ENCODE results near the gene DNAJB2.

Gene DNAJB2

GRCh38 chr2:219272356-219272755, 6.8 kb upstream of the DNAJB2 start:
- Histone ChIP-seq H3K36me3 (ENCODE audit: insufficient read depth, low read length) (no peaks in the 10 kb centered on the region), H4K20me1 (ENCODE audit: insufficient read depth, low read length, poor library complexity, severe bottlenecking) (no peaks in the 10 kb centered on the region), H3F3A (ENCODE audit: low read depth) (no peaks in the 10 kb centered on the region), H3K4me3 (ENCODE audit: low read length, poor library complexity, severe bottlenecking) (no peak overlapping the region), H2AFZ (ENCODE audit: low read length) (no peak overlapping the region), H3K9me3 (ENCODE audit: insufficient read depth, low read depth, low read length) (no peaks in the 10 kb centered on the region), H3K9ac (ENCODE audit: low read depth, low read length, poor library complexity, severe bottlenecking) (no peak overlapping the region), H3K27me3 (ENCODE audit: insufficient read depth, low read length, poor library complexity, severe bottlenecking) (no peaks in the 10 kb centered on the region), H3K79me2 (ENCODE audit: insufficient read depth, low read length) (no peaks in the 10 kb centered on the region), H3K4me1 (ENCODE audit: insufficient read depth, low read length, poor library complexity, severe bottlenecking) (peaks cover 2% of the 10 kb centered on the region), H3K4me2 (ENCODE audit: low read depth, low read length, poor library complexity, severe bottlenecking) (no peak overlapping the region), H3K9me2 (replicated peaks; ENCODE audit: low read depth, low read length) (no peaks in the 10 kb centered on the region)
- TF ChIP-seq CTCF (conservative IDR thresholded peaks at IDR 0.05; ENCODE audit: low read length) (no peak), EZH2phosphoT487 (IDR thresholded peaks at IDR 0.05; ENCODE audit: borderline replicate concordance) (no peak)

GRCh38 chr2:219272995-219273394, 6.2 kb upstream of the DNAJB2 start:
- no peak overlapping the region for H3K4me2 ChIP-seq (ENCODE audit: low read depth, low read length, poor library complexity, severe bottlenecking)

GRCh38 chr2:219273937-219274336, 5.2 kb upstream of the DNAJB2 start:
- no peaks in the 10 kb centered on the region for H3K27me3 ChIP-seq (ENCODE audit: insufficient read depth, low read length, poor library complexity, severe bottlenecking)
- no peaks in the 10 kb centered on the region for H4K20me1 ChIP-seq (ENCODE audit: insufficient read depth, low read length, poor library complexity, severe bottlenecking)
- no peak overlapping the region for H3K9ac ChIP-seq (ENCODE audit: low read depth, low read length, poor library complexity, severe bottlenecking)
- H3K79me2 ChIP-seq (ENCODE audit: insufficient read depth, low read length), result no peaks in the 10 kb centered on the region
- no peak overlapping the region for H3K4me2 ChIP-seq (ENCODE audit: low read depth, low read length, poor library complexity, severe bottlenecking)
- TF ChIP-seq EZH2phosphoT487 (IDR thresholded peaks at IDR 0.05; ENCODE audit: borderline replicate concordance) (no peak), CTCF (conservative IDR thresholded peaks at IDR 0.05; ENCODE audit: low read length) (no peak)
- H3K9me2 ChIP-seq (replicated peaks; ENCODE audit: low read depth, low read length), result no peaks in the 10 kb centered on the region
- no peaks in the 10 kb centered on the region for H3F3A ChIP-seq (ENCODE audit: low read depth)
- H3K4me1 ChIP-seq (ENCODE audit: insufficient read depth, low read length, poor library complexity, severe bottlenecking), result peaks cover 18% of the 10 kb centered on the region
- no peak overlapping the region for H2AFZ ChIP-seq (ENCODE audit: low read length)
- H3K36me3 ChIP-seq (ENCODE audit: insufficient read depth, low read length), result no peaks in the 10 kb centered on the region
- H3K4me3 ChIP-seq (ENCODE audit: low read length, poor library complexity, severe bottlenecking), result no peak overlapping the region
- H3K9me3 ChIP-seq (ENCODE audit: insufficient read depth, low read depth, low read length), result no peaks in the 10 kb centered on the region

More at GRCh38 chr2:219272995-219273394, 6.2 kb upstream of the DNAJB2 start:
- TF ChIP-seq EZH2phosphoT487 (IDR thresholded peaks at IDR 0.05; ENCODE audit: borderline replicate concordance) (no peak), CTCF (conservative IDR thresholded peaks at IDR 0.05; ENCODE audit: low read length) (no peak)
- Histone ChIP-seq H3K9ac (ENCODE audit: low read depth, low read length, poor library complexity, severe bottlenecking) (no peak overlapping the region), H3K9me3 (ENCODE audit: insufficient read depth, low read depth, low read length) (no peaks in the 10 kb centered on the region), H3K36me3 (ENCODE audit: insufficient read depth, low read length) (no peaks in the 10 kb centered on the region), H3K4me1 (ENCODE audit: insufficient read depth, low read length, poor library complexity, severe bottlenecking) (peaks cover 9% of the 10 kb centered on the region), H3K4me3 (ENCODE audit: low read length, poor library complexity, severe bottlenecking) (no peak overlapping the region), H2AFZ (ENCODE audit: low read length) (no peak overlapping the region), H3K27me3 (ENCODE audit: insufficient read depth, low read length, poor library complexity, severe bottlenecking) (no peaks in the 10 kb centered on the region), H3K9me2 (replicated peaks; ENCODE audit: low read depth, low read length) (no peaks in the 10 kb centered on the region), H4K20me1 (ENCODE audit: insufficient read depth, low read length, poor library complexity, severe bottlenecking) (no peaks in the 10 kb centered on the region), H3K79me2 (ENCODE audit: insufficient read depth, low read length) (no peaks in the 10 kb centered on the region), H3F3A (ENCODE audit: low read depth) (no peaks in the 10 kb centered on the region)
